ENCODE results near the gene PIK3R4.

Gene PIK3R4

GRCh38 chr3:130687327-130687726, 59.3 kb downstream of the PIK3R4 start:
- DNase-seq: no peak

DNA sequence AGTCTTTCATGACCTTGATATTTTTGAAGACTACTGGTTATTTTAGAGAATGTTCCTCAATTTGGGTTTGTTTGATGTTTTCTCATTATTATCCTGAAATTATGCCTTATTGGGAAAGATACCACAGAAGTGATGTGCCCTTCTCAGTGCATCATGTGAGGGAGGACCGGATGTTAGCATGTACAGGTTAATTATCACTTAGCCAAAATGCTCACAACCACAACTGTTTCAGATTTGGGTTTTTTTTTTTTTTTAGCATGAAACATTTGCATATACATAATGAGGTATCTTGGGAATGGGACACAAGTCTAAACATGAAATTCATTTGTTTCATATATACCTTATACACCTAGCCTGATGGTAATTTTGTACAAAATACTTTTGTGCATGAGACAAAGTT, 59.8 kb downstream of the PIK3R4 start:
- DNase-seq: no peak

DNA sequence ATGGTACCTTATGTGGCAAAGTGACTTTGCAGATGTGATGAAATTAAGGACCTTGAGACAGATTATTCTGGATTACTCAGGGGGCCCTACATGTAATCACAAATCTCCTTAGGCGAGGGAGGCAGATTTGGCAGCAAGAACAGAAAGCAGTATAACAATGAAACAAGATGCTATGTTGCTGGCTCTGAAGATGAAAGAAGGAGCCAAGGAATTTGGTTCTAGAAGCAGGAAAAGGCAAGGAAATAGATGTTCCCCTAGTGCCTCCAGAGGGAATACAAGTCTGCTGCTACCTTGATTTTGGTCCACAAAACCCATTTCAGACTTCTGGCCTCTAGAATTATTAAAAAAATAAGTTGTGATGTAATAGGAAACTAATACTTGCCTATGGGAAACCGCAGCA, 64.5 kb downstream of the PIK3R4 start:
- DNase-seq: no peak

- DNase-seq: no peak
Measured at GRCh38 chr3:130679218-130679617, 67.4 kb downstream of the PIK3R4 start.

GRCh38 chr3:130677343-130677742, 69.3 kb downstream of the PIK3R4 start:
- DNase-seq: no peak

DNA sequence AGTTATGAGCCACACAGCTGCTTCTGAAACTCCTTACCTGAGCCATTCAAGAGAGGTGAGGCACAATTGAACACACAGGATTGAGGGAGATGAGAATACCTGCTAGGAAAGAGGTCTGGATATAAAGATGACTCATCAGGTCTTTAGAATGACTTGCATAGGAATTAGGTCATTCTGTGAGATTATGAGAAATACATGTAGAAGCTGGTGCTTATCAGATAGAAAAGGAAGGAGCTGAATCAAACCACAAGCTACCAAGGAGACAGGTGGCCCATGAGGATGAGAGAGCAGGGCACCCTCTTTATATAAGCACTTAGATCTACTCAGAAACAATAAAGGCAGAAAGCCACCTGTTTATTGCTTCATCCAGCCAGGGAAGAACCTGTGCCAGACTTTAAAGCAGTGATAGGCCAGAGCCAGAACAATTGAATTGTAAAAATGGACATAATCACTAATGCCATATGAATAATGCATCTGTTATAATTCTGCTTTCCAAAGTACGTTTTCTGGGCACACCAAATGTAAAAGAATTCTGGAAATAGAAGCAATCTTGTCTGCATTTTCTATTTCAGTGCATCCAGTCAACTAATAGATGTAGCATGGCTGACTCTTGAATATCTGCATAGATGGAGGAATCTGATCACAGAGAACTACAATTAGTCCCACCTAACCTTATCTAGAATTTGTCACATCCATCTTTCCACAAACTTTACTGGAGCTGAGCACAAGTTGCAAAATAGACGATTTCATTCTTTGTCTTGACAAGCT, 74.9 kb downstream of the PIK3R4 start:
- no peak for DNase-seq

- no peak for DNase-seq
Measured at GRCh38 chr3:130669740-130670139, 76.9 kb downstream of the PIK3R4 start.

DNA sequence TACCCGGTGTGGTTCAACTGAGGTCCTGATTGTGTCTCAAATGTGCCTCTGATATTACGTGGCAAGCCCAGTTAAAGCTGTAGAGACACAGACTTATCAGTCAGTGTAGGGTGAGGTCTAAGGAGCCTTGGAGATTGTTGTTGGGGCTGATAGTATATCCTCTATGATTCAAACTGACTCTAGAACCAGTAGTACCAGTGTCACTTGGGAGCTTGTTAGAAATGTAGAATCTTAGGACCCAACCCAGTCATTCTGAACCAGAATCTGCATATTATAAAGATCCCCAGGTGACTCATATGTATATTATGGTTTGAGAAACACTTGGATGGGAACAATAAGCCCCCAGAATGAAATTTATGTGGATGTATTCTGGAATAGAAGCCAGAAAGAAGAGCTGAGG, 83.5 kb downstream of the PIK3R4 start:
- DNase-seq: no peak

DNA sequence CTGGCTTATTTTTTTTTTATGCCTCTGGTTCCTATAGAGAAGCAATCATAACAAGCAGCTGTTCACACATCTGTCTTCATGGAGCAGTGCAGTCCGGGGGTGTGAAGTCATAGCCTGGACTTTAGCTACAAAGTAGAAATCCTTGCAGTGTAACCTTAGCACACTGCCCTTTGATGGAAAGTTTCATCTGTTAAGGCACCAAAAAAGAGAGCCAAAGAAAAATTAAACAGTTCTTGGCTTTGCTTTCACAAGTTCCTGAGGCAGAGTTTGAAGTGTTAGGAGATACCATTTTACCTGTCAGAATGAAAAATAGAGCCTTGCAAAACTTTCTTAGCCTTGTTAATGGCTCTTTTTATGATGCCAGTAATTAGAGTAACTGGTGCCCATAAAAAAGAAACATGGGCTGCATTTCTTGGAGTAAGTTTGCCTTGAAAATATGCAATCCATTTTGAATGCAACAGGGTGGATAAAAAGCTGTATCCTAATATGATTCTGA, 84.1 kb downstream of the PIK3R4 start:
- DNase-seq: no peak

DNA sequence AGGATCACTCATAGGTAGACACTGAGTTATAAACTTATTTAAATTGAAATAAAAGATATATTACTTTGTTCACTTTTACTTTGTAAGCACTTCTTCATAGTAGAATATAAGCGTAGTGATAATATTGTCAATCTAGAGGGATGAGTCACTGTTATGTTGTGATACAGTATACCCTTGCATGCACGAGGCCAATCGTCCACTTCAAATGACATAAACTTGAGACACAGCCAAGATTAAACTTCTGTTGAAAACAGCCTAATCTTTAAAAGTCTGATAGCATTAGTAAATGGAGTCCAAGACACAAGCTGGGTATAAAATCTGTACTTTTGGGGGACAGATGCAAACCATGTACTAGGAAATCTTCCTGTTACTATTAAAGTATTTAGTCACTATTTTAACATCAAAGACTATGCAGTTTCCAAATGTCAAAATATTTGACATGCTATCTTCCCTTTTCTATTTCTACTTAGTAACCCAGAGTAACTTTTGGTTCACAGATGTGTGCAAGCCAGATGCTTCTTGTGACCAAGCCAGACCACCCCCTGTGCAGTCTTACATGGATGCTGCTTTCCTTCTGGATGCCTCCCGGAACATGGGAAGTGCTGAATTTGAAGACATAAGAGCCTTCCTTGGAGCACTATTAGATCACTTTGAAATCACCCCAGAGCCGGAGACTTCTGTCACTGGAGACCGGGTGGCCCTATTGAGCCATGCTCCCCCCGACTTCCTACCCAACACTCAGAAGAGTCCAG, 85.3 kb downstream of the PIK3R4 start:
- no peak for DNase-seq

DNA sequence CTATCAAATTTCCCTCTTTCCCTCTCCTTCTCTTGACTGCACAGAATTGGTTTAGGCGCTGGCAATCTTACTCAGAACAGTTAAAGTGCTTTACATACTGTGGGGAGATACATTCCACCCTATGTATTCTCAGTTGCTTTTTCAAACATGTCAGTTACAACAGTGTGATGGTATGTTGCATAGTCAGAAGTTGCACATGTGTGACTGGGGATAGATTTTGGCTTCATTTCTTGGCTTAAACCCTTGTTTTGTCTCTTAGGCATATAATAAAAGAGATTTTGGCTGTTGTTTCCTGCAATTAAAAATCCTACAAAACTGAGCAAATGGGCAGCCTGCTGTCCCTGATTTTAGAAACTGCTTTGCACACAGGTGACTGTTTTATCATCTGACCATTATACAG, 86.7 kb downstream of the PIK3R4 start:
- no peak for DNase-seq

DNA sequence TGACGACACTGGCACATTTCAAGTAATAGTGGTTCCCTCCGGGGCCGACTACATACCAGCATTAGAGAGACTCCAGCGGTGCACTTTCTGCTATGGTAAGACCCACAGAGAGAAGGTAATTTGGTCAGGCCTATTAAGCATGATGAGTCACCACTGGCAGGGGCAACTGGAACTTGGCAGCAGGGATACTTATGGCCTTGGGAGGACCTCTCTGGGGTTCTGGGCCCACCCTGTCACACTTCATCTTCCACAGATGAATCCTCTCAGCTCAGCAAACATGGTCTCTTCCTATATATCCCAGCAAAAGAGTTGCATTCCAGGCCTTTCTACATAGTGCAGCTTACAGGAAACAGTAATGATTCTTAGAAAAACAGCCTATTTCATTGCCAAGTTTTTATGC, 88.0 kb downstream of the PIK3R4 start:
- DNase-seq: no peak

- no peak for DNase-seq
Measured at GRCh38 chr3:130656627-130657026, 90.0 kb downstream of the PIK3R4 start.

- DNase-seq: no peak
Measured at GRCh38 chr3:130654921-130655320, 91.7 kb downstream of the PIK3R4 start.

GRCh38 chr3:130654091-130654490, 92.5 kb downstream of the PIK3R4 start:
- no peak for DNase-seq

GRCh38 chr3:130649061-130649654, 97.5 kb downstream of the PIK3R4 start:
- no peak for DNase-seq

DNA sequence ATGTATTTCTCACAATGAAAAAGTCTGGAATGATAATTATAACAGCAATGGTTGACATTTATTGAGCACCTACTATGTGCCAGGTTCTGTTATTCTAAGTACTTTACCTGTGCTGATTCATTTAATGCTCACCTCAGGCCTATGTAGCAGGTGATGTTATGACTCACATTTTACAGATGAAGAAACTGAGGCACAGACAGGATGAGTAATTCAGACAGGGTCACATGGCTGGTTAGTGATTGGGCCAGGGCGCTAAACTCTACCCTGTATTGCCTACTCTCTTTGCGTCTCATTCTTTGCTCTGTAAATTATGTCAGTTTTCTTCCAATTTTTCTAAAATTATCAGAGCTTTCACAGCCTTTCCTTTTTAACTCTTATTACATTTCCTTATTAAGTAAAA, 98.3 kb downstream of the PIK3R4 start:
- DNase-seq: no peak

DNA sequence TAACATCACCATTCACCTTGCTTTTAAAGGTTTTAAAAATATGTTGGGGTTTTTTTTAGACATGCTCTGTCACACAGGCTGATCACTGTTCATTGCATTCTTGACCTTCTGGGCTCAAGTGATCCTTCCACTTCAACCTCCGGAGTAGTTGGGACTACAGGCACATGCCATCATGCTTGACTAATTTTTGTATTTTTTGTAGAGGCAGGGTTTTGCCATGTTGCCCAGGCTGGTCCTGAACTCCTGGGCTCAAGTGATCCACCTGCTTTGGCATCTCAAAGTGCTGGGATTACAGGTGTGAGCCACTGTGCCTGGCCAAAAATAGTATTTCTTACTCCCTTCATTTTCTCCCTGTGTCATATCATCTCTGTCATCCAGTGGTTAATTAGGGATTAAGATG, 101.4 kb downstream of the PIK3R4 start:
- no peak for DNase-seq

DNA sequence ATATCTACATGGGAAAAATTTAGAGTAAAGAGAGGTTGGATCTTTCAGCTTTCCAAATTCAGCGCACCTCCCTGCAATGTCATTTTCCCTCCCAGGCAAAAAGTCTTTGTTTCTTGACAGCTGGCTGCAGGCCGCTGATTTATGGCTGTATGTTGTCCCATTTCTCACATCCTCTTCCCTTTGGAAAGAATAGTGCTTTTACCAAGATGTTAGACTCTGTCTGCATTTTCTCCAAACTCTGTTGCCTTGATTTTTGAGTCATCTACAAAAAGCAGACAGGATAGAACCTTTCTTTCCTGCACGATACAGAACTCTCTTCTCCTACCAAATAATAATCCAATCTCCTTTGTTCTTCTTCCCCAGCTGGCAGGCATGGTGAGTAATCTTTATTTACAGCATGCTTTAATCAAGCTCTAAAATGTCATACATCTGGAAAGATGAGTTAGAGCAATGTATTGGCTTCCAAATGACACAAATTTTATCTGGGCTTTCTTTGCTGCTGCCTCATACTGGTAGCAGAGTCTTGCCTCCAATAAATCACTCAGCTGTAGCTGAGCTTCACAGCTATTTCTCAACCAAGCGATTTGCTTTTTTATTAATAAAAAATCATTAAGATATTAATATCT, 101.9 kb downstream of the PIK3R4 start:
- no peak for DNase-seq

DNA sequence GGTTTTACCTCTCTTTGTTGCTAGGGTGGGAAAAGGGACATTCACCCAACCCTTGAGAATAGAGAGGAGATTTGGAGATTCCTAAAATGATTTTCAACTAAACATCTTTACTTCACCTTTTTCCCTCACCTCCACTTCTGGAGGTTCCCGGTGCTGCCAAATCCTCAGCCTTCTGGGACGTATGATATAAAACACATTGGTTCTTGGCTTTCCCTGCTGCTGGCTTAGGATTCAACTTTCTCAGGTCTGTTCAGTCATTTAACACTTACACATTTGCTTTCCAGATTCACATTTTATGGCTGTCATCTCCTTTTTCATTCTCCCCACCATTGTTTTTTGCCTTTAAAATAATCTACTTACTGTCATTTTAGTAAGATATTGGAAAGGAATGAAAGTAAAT, 106.6 kb downstream of the PIK3R4 start:
- DNase-seq: no peak

DNA sequence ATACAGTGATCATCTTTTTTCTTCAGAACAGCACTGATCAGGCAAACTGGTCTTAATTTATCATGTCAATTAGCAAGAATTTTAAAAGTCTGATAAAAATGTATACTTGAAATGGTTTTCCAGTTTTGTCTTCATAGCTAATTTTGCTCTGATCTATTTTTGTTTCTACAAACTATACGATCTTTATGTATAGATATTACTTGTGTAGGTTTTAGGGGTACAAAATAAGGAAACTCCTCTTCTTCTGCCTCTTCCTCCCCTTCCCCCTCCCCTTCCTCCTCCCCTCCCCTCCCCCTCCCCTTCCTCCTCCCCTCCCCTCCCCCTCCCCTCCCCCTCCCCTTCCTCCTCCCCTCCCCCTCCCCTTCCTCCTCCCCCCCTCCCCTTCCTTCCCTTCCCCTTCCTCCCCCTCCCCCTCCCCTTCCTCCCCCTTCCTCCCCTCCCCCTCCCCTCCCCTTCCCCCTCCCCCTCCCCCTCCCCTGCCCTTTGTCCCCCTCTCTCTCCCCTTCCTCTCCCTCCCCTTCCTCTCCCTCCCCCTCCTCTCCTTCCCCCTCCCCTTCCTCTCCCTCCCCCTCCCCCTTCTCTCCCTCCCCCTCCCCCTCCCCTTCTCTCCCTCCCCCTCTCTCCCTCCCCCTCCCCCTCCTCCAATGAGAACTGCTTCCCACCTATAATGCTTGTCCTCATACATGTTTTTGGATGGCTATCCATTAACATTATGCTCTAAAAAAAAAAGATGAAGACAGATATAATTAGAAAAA, 110.0 kb downstream of the PIK3R4 start:
- DNase-seq: no peak

DNA sequence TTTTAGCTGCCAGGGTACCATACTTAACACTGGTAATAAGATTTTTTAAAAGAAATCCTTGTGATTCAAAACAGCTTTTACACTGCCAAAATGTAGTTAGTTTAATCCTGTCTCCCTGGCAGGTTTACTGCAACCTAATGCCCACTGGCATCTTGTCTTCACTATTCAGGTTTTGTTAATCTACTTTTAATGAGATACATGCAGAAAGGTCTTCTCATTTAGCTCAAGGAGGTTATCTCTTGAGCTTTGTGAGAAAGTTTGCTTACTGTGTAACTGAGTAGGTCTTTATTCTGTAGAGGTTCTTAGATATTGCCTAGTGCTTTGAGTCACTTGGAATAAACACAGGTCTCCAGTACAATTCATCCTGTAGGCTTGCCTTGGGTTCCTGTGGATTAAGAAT, 110.7 kb downstream of the PIK3R4 start:
- no peak for DNase-seq

DNA sequence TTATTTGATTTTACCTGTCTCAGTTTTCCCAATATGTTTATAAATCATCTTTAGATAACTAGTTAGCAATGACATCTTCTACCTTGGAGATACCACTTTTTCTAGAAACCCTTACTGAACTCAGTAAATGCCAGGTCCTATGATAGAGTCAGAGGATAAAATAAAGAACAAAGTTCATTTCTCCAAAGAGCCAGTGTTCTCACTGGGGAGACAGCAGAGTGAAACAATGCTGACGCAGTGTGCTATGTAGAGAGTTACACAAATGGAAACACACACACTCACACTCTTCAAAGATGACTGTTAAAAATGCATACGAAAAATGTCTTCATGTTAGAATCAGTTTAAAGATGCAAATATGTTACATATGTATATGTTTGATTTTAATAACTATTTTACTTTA, 111.3 kb downstream of the PIK3R4 start:
- no peak for DNase-seq

Measured in NCI-H1048 (cell line).